GM12878 (cell line): ENCODE measurements around the gene RNASEH2A. TPM values are rescaled to one million over a fixed set of nuclear protein-coding genes. Genes with fewer than 3 reads are reported as not detected.

Source experiments
- CBX3 ChIP-seq: fragments of 200-600 bp; sonication (generic); IDR thresholded peaks from 2 replicates; pipeline ENCODE4 v1.6.1; 2016; ENCODE audit warnings: low read depth, borderline replicate concordance
- E4F1 ChIP-seq: fragments of 450-650 bp; IDR thresholded peaks from 2 replicates; pipeline ENCODE4 v1.6.1; 2018; ENCODE audit warnings: borderline replicate concordance, mild to moderate bottlenecking; ENCODE audit not compliant: partially characterized antibody
- EED ChIP-seq: sonication (generic); IDR thresholded peaks from 2 replicates; pipeline ENCODE4 v1.6.1; 2016; ENCODE audit warnings: antibody characterized with exemption, low read depth
- EZH2 ChIP-seq: IDR thresholded peaks from 2 replicates; pipeline ENCODE4 v1.6.1; 2012; ENCODE audit warnings: low read depth, mild to moderate bottlenecking, control low read depth, inconsistent platforms, low read length, borderline replicate concordance; ENCODE audit not compliant: control insufficient read depth
- GATAD2B ChIP-seq: fragments of 450-650 bp; conservative IDR thresholded peaks from 2 replicates; pipeline ENCODE4 v1.6.1; 2017; ENCODE audit warnings: low read depth, mild to moderate bottlenecking, moderate library complexity
- HDGF ChIP-seq: fragments of 450-650 bp; IDR thresholded peaks from 2 replicates; pipeline ENCODE4 v1.6.1; 2016; ENCODE audit warnings: antibody characterized with exemption
- NR2C2 ChIP-seq: IDR thresholded peaks from 2 replicates; pipeline ENCODE4 v1.6.1; 2011; ENCODE audit warnings: borderline replicate concordance, low read depth; ENCODE audit not compliant: control insufficient read depth, insufficient read length
- NR2F1 ChIP-seq: fragments of 450-650 bp; conservative IDR thresholded peaks from 2 replicates; pipeline ENCODE4 v1.6.1; 2017; ENCODE audit warnings: mild to moderate bottlenecking
- RAD21 ChIP-seq: IDR thresholded peaks from 2 replicates; pipeline ENCODE4 v1.6.1; 2011; ENCODE audit warnings: mild to moderate bottlenecking, low read depth, low read length, moderate library complexity; ENCODE audit not compliant: insufficient read depth
- TCF3 ChIP-seq: IDR thresholded peaks from 2 replicates; pipeline ENCODE4 v1.6.1; 2012; ENCODE audit warnings: low read depth, mild to moderate bottlenecking, low read length, borderline replicate concordance; ENCODE audit not compliant: insufficient read depth
- ZSCAN29 ChIP-seq: fragments of 450-650 bp; IDR thresholded peaks from 2 replicates; pipeline ENCODE4 v1.6.1; 2017; ENCODE audit warnings: mild to moderate bottlenecking, moderate library complexity
- polyA plus RNA-seq, 11 experiments: library from polyadenylated mRNA; depleted of rRNA in 4 of 11; unstranded in 6 of 11; stranded (reverse) in 5 of 11; fragments of >200 nt; fragmentation: Nextera tagmentation in 4 of 11; fragmentation: Illumina TruSeq in 1 of 11; extraction: Ambion mirVana in 4 of 11; extraction: Trizol in 1 of 11; gene quantifications; 1 replicate in 1 of 11; 2 replicates in 10 of 11; pipeline versions ENCODE4 v1.2.1 to v1.2.3, GENCODE V29; 2011 to 2016; ENCODE audit warnings: inconsistent platforms in 2 of 11, missing spikeins in 2 of 11, low read depth in 1 of 11
- total RNA-seq, 4 experiments: library from RNA; depleted of rRNA in 3 of 4; stranded (reverse); fragments of >200 nt in 3 of 4; fragmentation: Illumina TruSeq in 1 of 4; extraction: Trizol in 1 of 4; gene quantifications; 2 replicates each; pipeline versions ENCODE4 v1.2.1 to v1.2.3, GENCODE V29; 2013 to 2021
- TF ChIP-seq, protein P1 (sequence below), 3 experiments: IDR thresholded peaks in 2 of 3; conservative IDR thresholded peaks in 1 of 3; 2 replicates each; pipeline ENCODE4 v1.5.1; 2011; ENCODE audit warnings: low read depth in 3 of 3, low read length in 3 of 3, mild to moderate bottlenecking in 3 of 3, control low read depth in 2 of 3, moderate library complexity in 2 of 3, inconsistent platforms in 1 of 3, mixed read lengths in 1 of 3; ENCODE audit not compliant: control insufficient read depth in 2 of 3, insufficient read depth in 1 of 3; ENCODE audit errors: extremely low read depth in 1 of 3
- TF ChIP-seq, protein P2 (sequence below): fragments of 450-650 bp; IDR thresholded peaks from 2 replicates; pipeline ENCODE4 v1.6.1; 2016; ENCODE audit warnings: mild to moderate bottlenecking

Gene RNASEH2A
- total and polyA plus RNA-seq, 10 of the 15 experiments (the other 5 are each of a cell fraction or from before 2014, with no cell fraction given), result 17.4 to 103 (median 40.4) TPM

GRCh38 chr19:12779162-12779993 lies 27.0 kb upstream of the RNASEH2A start (continued):
- TF ChIP-seq, protein P1, sequence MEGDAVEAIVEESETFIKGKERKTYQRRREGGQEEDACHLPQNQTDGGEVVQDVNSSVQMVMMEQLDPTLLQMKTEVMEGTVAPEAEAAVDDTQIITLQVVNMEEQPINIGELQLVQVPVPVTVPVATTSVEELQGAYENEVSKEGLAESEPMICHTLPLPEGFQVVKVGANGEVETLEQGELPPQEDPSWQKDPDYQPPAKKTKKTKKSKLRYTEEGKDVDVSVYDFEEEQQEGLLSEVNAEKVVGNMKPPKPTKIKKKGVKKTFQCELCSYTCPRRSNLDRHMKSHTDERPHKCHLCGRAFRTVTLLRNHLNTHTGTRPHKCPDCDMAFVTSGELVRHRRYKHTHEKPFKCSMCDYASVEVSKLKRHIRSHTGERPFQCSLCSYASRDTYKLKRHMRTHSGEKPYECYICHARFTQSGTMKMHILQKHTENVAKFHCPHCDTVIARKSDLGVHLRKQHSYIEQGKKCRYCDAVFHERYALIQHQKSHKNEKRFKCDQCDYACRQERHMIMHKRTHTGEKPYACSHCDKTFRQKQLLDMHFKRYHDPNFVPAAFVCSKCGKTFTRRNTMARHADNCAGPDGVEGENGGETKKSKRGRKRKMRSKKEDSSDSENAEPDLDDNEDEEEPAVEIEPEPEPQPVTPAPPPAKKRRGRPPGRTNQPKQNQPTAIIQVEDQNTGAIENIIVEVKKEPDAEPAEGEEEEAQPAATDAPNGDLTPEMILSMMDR (IDR thresholded peaks at IDR 0.05 in 2 of 3, conservative IDR thresholded peaks at IDR 0.05 in 1 of 3; ENCODE audit: control insufficient read depth in 2 of 3, extremely low read depth in 1 of 3, insufficient read depth in 1 of 3, low read depth in 3 of 3, low read length in 3 of 3), result peak in 2 of 3 experiments; percentile 18 to 30; a peak in 3 of 6 replicates
- TF ChIP-seq, protein P2, sequence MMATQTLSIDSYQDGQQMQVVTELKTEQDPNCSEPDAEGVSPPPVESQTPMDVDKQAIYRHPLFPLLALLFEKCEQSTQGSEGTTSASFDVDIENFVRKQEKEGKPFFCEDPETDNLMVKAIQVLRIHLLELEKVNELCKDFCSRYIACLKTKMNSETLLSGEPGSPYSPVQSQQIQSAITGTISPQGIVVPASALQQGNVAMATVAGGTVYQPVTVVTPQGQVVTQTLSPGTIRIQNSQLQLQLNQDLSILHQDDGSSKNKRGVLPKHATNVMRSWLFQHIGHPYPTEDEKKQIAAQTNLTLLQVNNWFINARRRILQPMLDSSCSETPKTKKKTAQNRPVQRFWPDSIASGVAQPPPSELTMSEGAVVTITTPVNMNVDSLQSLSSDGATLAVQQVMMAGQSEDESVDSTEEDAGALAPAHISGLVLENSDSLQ, result peak; percentile 29; the same call in 1 of the 2 replicates
- TF ChIP-seq EED, result no peak
- TF ChIP-seq NR2C2, result no peak
- TF ChIP-seq NR2F1, result 0 out of 2 replicates have a peak, but pooled peaks have one; percentile 16
- TF ChIP-seq CBX3, result no peak
- TF ChIP-seq TCF3, result 0 out of 2 replicates have a peak, but pooled peaks have one; percentile 37
- peak; percentile 43; the same call in 1 of the 2 replicates for TF ChIP-seq HDGF
- no peak for TF ChIP-seq EZH2
- TF ChIP-seq RAD21, result no peak
- TF ChIP-seq E4F1, result no peak
- no peak for TF ChIP-seq ZSCAN29
- peak; percentile 83 for TF ChIP-seq GATAD2B
- TF ChIP-seq, all 136 proteins: peak for 10
